ENCODE results near the gene TTC24. TPM values are rescaled to one million over a fixed set of nuclear protein-coding genes. Genes with fewer than 3 reads are reported as not detected.

The TTC24 gene
- total RNA-seq, 4 donors from 2014 or later, result not detected

- TF ChIP-seq POLR2A (IDR thresholded peaks at IDR 0.05), result no peak
- TF ChIP-seq, protein P1, sequence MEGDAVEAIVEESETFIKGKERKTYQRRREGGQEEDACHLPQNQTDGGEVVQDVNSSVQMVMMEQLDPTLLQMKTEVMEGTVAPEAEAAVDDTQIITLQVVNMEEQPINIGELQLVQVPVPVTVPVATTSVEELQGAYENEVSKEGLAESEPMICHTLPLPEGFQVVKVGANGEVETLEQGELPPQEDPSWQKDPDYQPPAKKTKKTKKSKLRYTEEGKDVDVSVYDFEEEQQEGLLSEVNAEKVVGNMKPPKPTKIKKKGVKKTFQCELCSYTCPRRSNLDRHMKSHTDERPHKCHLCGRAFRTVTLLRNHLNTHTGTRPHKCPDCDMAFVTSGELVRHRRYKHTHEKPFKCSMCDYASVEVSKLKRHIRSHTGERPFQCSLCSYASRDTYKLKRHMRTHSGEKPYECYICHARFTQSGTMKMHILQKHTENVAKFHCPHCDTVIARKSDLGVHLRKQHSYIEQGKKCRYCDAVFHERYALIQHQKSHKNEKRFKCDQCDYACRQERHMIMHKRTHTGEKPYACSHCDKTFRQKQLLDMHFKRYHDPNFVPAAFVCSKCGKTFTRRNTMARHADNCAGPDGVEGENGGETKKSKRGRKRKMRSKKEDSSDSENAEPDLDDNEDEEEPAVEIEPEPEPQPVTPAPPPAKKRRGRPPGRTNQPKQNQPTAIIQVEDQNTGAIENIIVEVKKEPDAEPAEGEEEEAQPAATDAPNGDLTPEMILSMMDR (IDR thresholded peaks at IDR 0.05), result no peak
- no peaks in the 10 kb centered on the region for H3K27me3 ChIP-seq
- H3K4me3 ChIP-seq, result no peak overlapping the region
- H3K4me1 ChIP-seq, result no peaks in the 10 kb centered on the region
- H3K9me3 ChIP-seq, result no peaks in the 10 kb centered on the region
- H3K36me3 ChIP-seq, result no peaks in the 10 kb centered on the region
- no peak for DNase-seq
- H3K27ac ChIP-seq, result no peak overlapping the region
Observed at GRCh38 chr1:156546267-156546666, 33.3 kb upstream of the TTC24 start.

- no peak for DNase-seq
- Histone ChIP-seq H3K36me3 (no peaks in the 10 kb centered on the region), H3K27me3 (no peaks in the 10 kb centered on the region), H3K4me3 (no peak overlapping the region), H3K4me1 (no peaks in the 10 kb centered on the region), H3K9me3 (no peaks in the 10 kb centered on the region), H3K27ac (no peak overlapping the region)
- TF ChIP-seq, protein P1 (IDR thresholded peaks at IDR 0.05), result no peak
- no peak for TF ChIP-seq POLR2A (IDR thresholded peaks at IDR 0.05)
Observed at GRCh38 chr1:156547434-156547833, 32.1 kb upstream of the TTC24 start.

DNA sequence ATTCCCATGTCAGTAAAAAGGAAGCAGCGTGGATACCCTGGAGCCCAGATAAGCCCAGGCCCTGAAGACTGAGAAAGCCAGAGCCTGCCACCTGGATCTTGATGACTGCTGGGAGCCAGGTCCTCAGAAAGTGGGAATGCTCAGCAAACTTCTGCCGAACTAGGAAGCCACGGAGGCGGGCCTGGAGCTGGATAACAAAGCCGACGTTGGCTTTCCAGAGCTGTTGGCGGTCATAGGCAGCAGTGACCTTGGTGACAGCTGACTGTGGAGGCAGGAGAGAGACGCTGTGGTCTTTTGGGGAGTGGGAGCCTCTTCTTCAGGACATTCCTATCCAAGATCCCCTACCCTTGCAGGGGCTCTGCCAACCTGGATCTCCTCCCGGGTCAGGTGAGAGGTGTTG is 31.5 kb upstream of the TTC24 start:
- Histone ChIP-seq H3K36me3 (no peaks in the 10 kb centered on the region), H3K4me1 (no peaks in the 10 kb centered on the region), H3K4me3 (no peak overlapping the region), H3K9me3 (no peaks in the 10 kb centered on the region), H3K27me3 (no peaks in the 10 kb centered on the region), H3K27ac (no peak overlapping the region)
- TF ChIP-seq, protein P1 (IDR thresholded peaks at IDR 0.05), result no peak
- TF ChIP-seq POLR2A (IDR thresholded peaks at IDR 0.05), result no peak
- no peak for DNase-seq

DNA sequence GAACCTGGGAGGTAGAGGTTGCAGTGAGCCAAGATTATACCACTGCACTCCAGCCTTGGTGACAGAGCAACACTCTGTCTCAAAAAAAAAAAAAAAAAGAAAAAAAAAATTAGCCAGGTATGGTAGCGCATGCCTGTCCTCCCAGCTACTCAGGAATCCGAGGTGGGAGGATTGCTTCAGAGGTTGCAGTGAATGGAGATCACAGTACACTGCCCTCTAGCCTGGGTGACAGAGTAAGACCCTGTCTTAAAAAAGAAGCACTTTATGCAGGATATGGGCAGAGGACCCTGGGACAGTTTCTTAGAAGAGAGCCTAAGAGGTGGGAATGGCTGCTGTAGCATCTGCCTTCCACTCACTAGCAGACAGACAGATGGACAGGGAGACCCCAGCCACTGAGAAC is 30.1 kb upstream of the TTC24 start:
- H3K4me3 ChIP-seq, result no peak overlapping the region
- H3K9me3 ChIP-seq, result no peaks in the 10 kb centered on the region

GRCh38 chr1:156549831-156550230 is 29.7 kb upstream of the TTC24 start:
- H3K9me3 ChIP-seq, result no peaks in the 10 kb centered on the region
- DNase-seq, result no peak
- H3K27me3 ChIP-seq, result no peaks in the 10 kb centered on the region
- TF ChIP-seq, protein P1 (IDR thresholded peaks at IDR 0.05), result no peak
- no peak for TF ChIP-seq POLR2A (IDR thresholded peaks at IDR 0.05)
- H3K36me3 ChIP-seq, result no peaks in the 10 kb centered on the region
- no peaks in the 10 kb centered on the region for H3K4me1 ChIP-seq
- no peak overlapping the region for H3K27ac ChIP-seq
- H3K4me3 ChIP-seq, result no peak overlapping the region

More for the DNA sequence above, 30.1 kb upstream of the TTC24 start:
- H3K4me1 ChIP-seq, result no peaks in the 10 kb centered on the region
- H3K27ac ChIP-seq, result no peak overlapping the region
- no peak for TF ChIP-seq POLR2A (IDR thresholded peaks at IDR 0.05)
- TF ChIP-seq, protein P1 (IDR thresholded peaks at IDR 0.05), result no peak
- H3K36me3 ChIP-seq, result no peaks in the 10 kb centered on the region
- H3K27me3 ChIP-seq, result no peaks in the 10 kb centered on the region
- no peak for DNase-seq

DNA sequence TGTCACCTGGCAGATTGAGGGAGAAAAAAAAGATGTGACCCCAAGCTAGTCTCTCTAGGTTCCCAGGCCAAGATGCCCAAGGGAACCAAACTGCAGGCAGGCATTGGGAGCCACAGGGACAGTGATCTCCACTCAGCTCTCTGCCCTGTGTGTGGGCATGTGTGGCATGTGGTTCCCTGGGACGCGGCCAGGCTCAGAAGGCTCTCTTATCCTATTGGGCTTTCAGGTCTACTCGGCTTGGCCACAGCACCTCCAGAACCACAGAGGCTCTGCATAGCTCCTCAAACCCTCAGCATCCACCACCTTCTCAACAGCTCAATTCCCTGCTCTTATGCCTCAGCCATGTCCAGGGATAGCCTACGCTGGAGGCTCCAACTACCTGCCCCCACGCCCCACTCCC is 29.2 kb upstream of the TTC24 start:
- H3K4me1 ChIP-seq, result no peaks in the 10 kb centered on the region
- no peaks in the 10 kb centered on the region for H3K9me3 ChIP-seq
- DNase-seq, result no peak
- no peaks in the 10 kb centered on the region for H3K27me3 ChIP-seq
- TF ChIP-seq, protein P1 (IDR thresholded peaks at IDR 0.05), result no peak
- no peak for TF ChIP-seq POLR2A (IDR thresholded peaks at IDR 0.05)
- no peak overlapping the region for H3K4me3 ChIP-seq
- no peak overlapping the region for H3K27ac ChIP-seq
- H3K36me3 ChIP-seq, result no peaks in the 10 kb centered on the region
